Measurements from ENCODE around the gene MKRN3. TPM values are rescaled to one million over a fixed set of nuclear protein-coding genes. Genes with fewer than 3 reads are reported as not detected.

The MKRN3 gene
- total and polyA plus RNA-seq, 2 of the 8 experiments (the other 6 are each of a cell fraction or from before 2014, with no cell fraction given) = not detected

DNA sequence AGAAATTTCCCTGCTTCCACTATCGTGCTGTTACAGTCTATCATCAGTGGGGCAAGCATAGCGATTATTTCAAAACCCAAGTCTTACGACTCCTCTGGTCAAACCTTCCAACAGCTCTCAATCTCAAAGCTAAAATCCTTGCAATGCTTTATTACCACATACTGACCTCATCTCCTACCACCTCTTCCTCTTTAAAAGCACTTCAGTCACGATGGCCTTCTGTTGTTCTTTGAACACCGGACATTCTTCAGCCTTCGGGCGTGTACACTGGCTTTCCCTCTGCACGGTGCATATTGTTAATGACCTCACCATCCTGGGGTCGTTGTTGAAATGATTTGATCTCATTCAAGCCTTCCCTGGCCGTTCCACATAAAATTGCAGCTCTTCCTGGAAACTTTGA, 51.1 kb downstream of the MKRN3 start:
- H2BK5ac ChIP-seq (ENCODE audit: low read depth, low read length) = no peak overlapping the region
- H4K5ac ChIP-seq (ENCODE audit: insufficient read length, low read depth, low read length) = no peak overlapping the region
- peaks cover 0 to 5% (median under 1%) of the 10 kb centered on the region in 4 experiments; a peak in 3 of 7 replicates for H3K27me3 ChIP-seq (replicated peaks in 1 of 4; ENCODE audit: control insufficient read depth in 3 of 4, extremely low read depth in 1 of 4, insufficient read depth in 3 of 4, low read length in 3 of 4)
- H4K8ac ChIP-seq (ENCODE audit: extremely low read depth, insufficient read depth, low read length) = no peak overlapping the region
- FAIRE-seq = no peak
- WGBS, 2 experiments (ENCODE audit: extremely low coverage in 1 of 2, insufficient coverage in 1 of 2, insufficient read length in 1 of 2, insufficient replicate concordance in 2 of 2, low coverage in 1 of 2, low lambda C conversion rate in 2 of 2, missing lambda C conversion rate in 1 of 2) = 83% methylated on average over 10 of the region's 10 CpGs; no CpG with 5 or more reads in 1 of the 2 experiments
- no peak overlapping the region for H2BK20ac ChIP-seq (ENCODE audit: low read length)
- H3K36me3 ChIP-seq (ENCODE audit: control insufficient read depth in 2 of 4, insufficient read depth in 4 of 4, low read length in 3 of 4) = no peaks in the 10 kb centered on the region
- peaks cover 16 to 38% of the 10 kb centered on the region in 2 experiments; a peak in 3 of 4 replicates for H3K9me3 ChIP-seq (ENCODE audit: insufficient read depth in 2 of 2, low read depth in 1 of 2, low read length in 1 of 2)
- no peak overlapping the region for H4K91ac ChIP-seq (replicated peaks; ENCODE audit: insufficient read length, low read length)
- ChIA-PET POLR2A (ENCODE audit: partially characterized antibody) (no interaction called here), CTCF (ENCODE audit: partially characterized antibody) (interaction anchor here (1.0 kb wide), 1 partner anchor 9 kb away, joined by 3 read pairs; no protein-coding TSS in a partner anchor)
- H2BK15ac ChIP-seq (ENCODE audit: low read length) = no peak overlapping the region
- no peaks in the 10 kb centered on the region for H3K4me1 ChIP-seq (replicated peaks in 1 of 4; ENCODE audit: control insufficient read depth in 3 of 4, insufficient read depth in 4 of 4, low read length in 3 of 4)
- H2BK12ac ChIP-seq (ENCODE audit: low read depth, low read length) = no peak overlapping the region
- H3K23me2 ChIP-seq (ENCODE audit: low read depth, low read length) = peaks cover 9% of the 10 kb centered on the region
- no peak overlapping the region for H3K4me3 ChIP-seq (ENCODE audit: extremely low read depth in 1 of 4, insufficient read depth in 2 of 4, low read depth in 3 of 4, low read length in 4 of 4)
- H4K20me1 ChIP-seq (replicated peaks in 1 of 2; ENCODE audit: control insufficient read depth in 1 of 2, insufficient read depth in 2 of 2, low read length in 2 of 2) = no peaks in the 10 kb centered on the region
- no peak overlapping the region for H3K14ac ChIP-seq (ENCODE audit: insufficient read length)
- no peak overlapping the region for H2AFZ ChIP-seq (ENCODE audit: low read length)
- no peak overlapping the region for H3K4ac ChIP-seq (replicated peaks; ENCODE audit: insufficient read length, low read depth, low read length)
- no peak overlapping the region for H2BK120ac ChIP-seq (replicated peaks; ENCODE audit: low read depth, low read length)
- H3K79me1 ChIP-seq (ENCODE audit: low read depth, low read length) = no peaks in the 10 kb centered on the region
- H2AK5ac ChIP-seq (ENCODE audit: low read depth, low read length) = no peak overlapping the region
- TF ChIP-seq SP2 (IDR thresholded peaks at IDR 0.05; ENCODE audit: low read length) (no peak), CBX5 (IDR thresholded peaks at IDR 0.05; ENCODE audit: low read depth, low read length) (no peak), SIX5 (IDR thresholded peaks at IDR 0.05; ENCODE audit: low read depth, low read length) (no peak), YY1 (IDR thresholded peaks at IDR 0.05; ENCODE audit: low read depth, low read length) (no peak), EZH2 (IDR thresholded peaks at IDR 0.05; ENCODE audit: low read depth, low read length, severe bottlenecking) (no peak), CTBP2 (IDR thresholded peaks at IDR 0.05; ENCODE audit: borderline replicate concordance, insufficient read depth, insufficient read length, low read length) (no peak), TAF1 (IDR thresholded peaks at IDR 0.05; ENCODE audit: low read depth, low read length) (no peak), CBX8 (IDR thresholded peaks at IDR 0.05; ENCODE audit: borderline replicate concordance, low read depth, low read length) (no peak), TAF7 (optimal IDR thresholded peaks at IDR 0.05; ENCODE audit: borderline replicate concordance, low read depth, low read length) (no peak), SIRT6 (IDR thresholded peaks at IDR 0.05; ENCODE audit: low read length) (no peak)
- H3K4me2 ChIP-seq (ENCODE audit: insufficient read depth in 1 of 2, low read depth in 2 of 2, low read length in 2 of 2) = no peak overlapping the region
- H3K9ac ChIP-seq (replicated peaks in 1 of 4; ENCODE audit: extremely low read depth in 1 of 4, low read depth in 3 of 4, low read length in 3 of 4) = no peak overlapping the region
- no peaks in the 10 kb centered on the region for H3K79me2 ChIP-seq (ENCODE audit: control insufficient read depth in 1 of 2, insufficient read depth in 2 of 2, low read length in 2 of 2)
- H3K27ac ChIP-seq (ENCODE audit: low read depth, low read length) = no peak overlapping the region
- no peak for DNase-seq (ENCODE audit: low read depth in 1 of 2, low spot score in 2 of 2)
- H3K56ac ChIP-seq (replicated peaks; ENCODE audit: insufficient read length, low read depth, low read length) = no peak overlapping the region
- H3K18ac ChIP-seq (ENCODE audit: extremely low read depth, low read length) = no peak overlapping the region
- H3K23ac ChIP-seq (ENCODE audit: insufficient read length) = no peak overlapping the region

Data from H1 (cell line).